Esophagus squamous epithelium (tissue), 5 donors: ENCODE results near the gene GMDS. TPM values are rescaled to one million over a fixed set of nuclear protein-coding genes. Genes with fewer than 3 reads are reported as not detected.

Source experiments
- DNase-seq: peaks from one replicate; lab custom pipeline; 2025; lab: John Stamatoyannopoulos, UW
- H3K27ac ChIP-seq, 4 donors: fragments of 200-600 bp; sonication (generic); one replicate each; pipeline ENCODE4 v1.5.1; 2016 to 2019; ENCODE audit warnings: mild to moderate bottlenecking in 1 of 4
- H3K27me3 ChIP-seq, 4 donors: fragments of 200-600 bp; sonication (generic); 1 replicate in 3 of 4; 2 replicates in 1 of 4; pipeline versions ENCODE4 v1.5.1 to v1.6.0; 2017 to 2021; ENCODE audit warnings: antibody characterized with exemption in 1 of 4
- H3K36me3 ChIP-seq, 3 donors: fragments of 200-600 bp; sonication (generic); one replicate each; pipeline ENCODE4 v1.5.1; 2016 to 2019
- H3K4me1 ChIP-seq, 3 donors: fragments of 200-600 bp; sonication (generic); one replicate each; pipeline ENCODE4 v1.5.1; 2017 to 2019
- H3K4me3 ChIP-seq, 4 donors: fragments of 200-600 bp; sonication (generic); 1 replicate in 3 of 4; 2 replicates in 1 of 4; pipeline ENCODE4 v1.5.1; 2016 to 2019; ENCODE audit warnings: mild to moderate bottlenecking in 2 of 4, moderate library complexity in 1 of 4
- H3K9me3 ChIP-seq, 3 donors: fragments of 200-600 bp; sonication (generic); one replicate each; pipeline ENCODE4 v1.5.1; 2016 to 2019
- CTCF ChIP-seq, 6 experiments: fragments of 450-650 bp in 4 of 6; fragments of 200-600 bp in 2 of 6; sonication (generic) in 2 of 6; IDR thresholded peaks; one replicate each; pipeline ENCODE4 v1.5.1; 2016 to 2019; ENCODE audit warnings: antibody characterized with exemption in 6 of 6, mild to moderate bottlenecking in 4 of 6, moderate library complexity in 4 of 6
- POLR2A ChIP-seq, 4 donors: fragments of 450-650 bp; IDR thresholded peaks; one replicate each; pipeline ENCODE4 v1.6.1; 2017; ENCODE audit warnings: antibody characterized with exemption in 4 of 4, mild to moderate bottlenecking in 4 of 4, moderate library complexity in 3 of 4
- WGBS, 2 donors: methylation state at CpG; one replicate each; pipeline ENCODE4 v1.1.5; 2018; 5-methylcytosine and 5-hydroxymethylcytosine counted together
- intact Hi-C: fragments of 100-400 bp; cut with DNase I; formaldehyde crosslinking; loops from one replicate; pipeline ENCODE4 v1.15.0; 2022
- total RNA-seq, 4 donors: library from RNA; depleted of rRNA; stranded (reverse); fragments of >200 nt; gene quantifications; one replicate each; pipeline ENCODE4 v1.1.0, GENCODE V29; 2016
- donor health status: DM: yes; HTN: yes; CAD: no.

The GMDS gene
- total RNA-seq, 4 donors from 2014 or later, result 17.9 to 58.7 (median 36.7) TPM

- 74 to 75% methylated on average over 16 of the region's 16 CpGs for WGBS, 2 donors
Observed at GRCh38 chr6:2141644-2142290, 103.6 kb downstream of the GMDS start.

GRCh38 chr6:2140438-2141128 lies 104.8 kb downstream of the GMDS start:
- intact Hi-C loops, result no loop called here
- H3K27ac ChIP-seq, result no peak overlapping the region
- no peak for DNase-seq
- WGBS, 2 donors, result 75 to 77% methylated on average over 6 of the region's 6 CpGs
- no peaks in the 10 kb centered on the region for H3K9me3 ChIP-seq
- no peaks in the 10 kb centered on the region for H3K36me3 ChIP-seq
- TF ChIP-seq POLR2A (IDR thresholded peaks at IDR 0.05), result no peak
- no peak for TF ChIP-seq CTCF (IDR thresholded peaks at IDR 0.05)
- no peaks in the 10 kb centered on the region for H3K27me3 ChIP-seq
- H3K4me3 ChIP-seq, result no peak overlapping the region
- peaks cover 0 to 12% (median 0%) of the 10 kb centered on the region in 3 donors for H3K4me1 ChIP-seq

More at GRCh38 chr6:2141644-2142290, 103.6 kb downstream of the GMDS start:
- Histone ChIP-seq H3K36me3 (no peaks in the 10 kb centered on the region), H3K4me3 (no peak overlapping the region), H3K27ac (no peak overlapping the region), H3K4me1 (peaks cover 0 to 12% (median 0%) of the 10 kb centered on the region in 3 donors), H3K27me3 (no peaks in the 10 kb centered on the region), H3K9me3 (no peaks in the 10 kb centered on the region)
- no peak for TF ChIP-seq POLR2A (IDR thresholded peaks at IDR 0.05)
- TF ChIP-seq CTCF (IDR thresholded peaks at IDR 0.05), result no peak
- intact Hi-C loops, result no loop called here
- no peak for DNase-seq

- no peak overlapping the region for H3K27ac ChIP-seq
- no peaks in the 10 kb centered on the region for H3K27me3 ChIP-seq
- no peaks in the 10 kb centered on the region for H3K36me3 ChIP-seq
- H3K4me3 ChIP-seq, result no peak overlapping the region
- no peaks in the 10 kb centered on the region for H3K9me3 ChIP-seq
- TF ChIP-seq POLR2A (IDR thresholded peaks at IDR 0.05) (no peak), CTCF (IDR thresholded peaks at IDR 0.05) (no peak)
- 92 to 98% methylated on average over 2 of the region's 2 CpGs for WGBS, 2 donors
- intact Hi-C loops, result no loop called here
- H3K4me1 ChIP-seq, result peaks cover 0 to 26% (median 0%) of the 10 kb centered on the region in 3 donors
- no peak for DNase-seq
Observed at GRCh38 chr6:2135401-2135800, 110.0 kb downstream of the GMDS start.

GRCh38 chr6:2134554-2134953 lies 110.9 kb downstream of the GMDS start:
- intact Hi-C loops, result no loop called here
- Histone ChIP-seq H3K36me3 (no peaks in the 10 kb centered on the region), H3K27ac (no peak overlapping the region), H3K4me1 (peaks cover 0 to 26% (median 0%) of the 10 kb centered on the region in 3 donors), H3K27me3 (no peaks in the 10 kb centered on the region), H3K9me3 (no peaks in the 10 kb centered on the region), H3K4me3 (no peak overlapping the region)
- no peak for TF ChIP-seq POLR2A (IDR thresholded peaks at IDR 0.05)
- TF ChIP-seq CTCF (IDR thresholded peaks at IDR 0.05), result no peak
- DNase-seq, result no peak

GRCh38 chr6:2133716-2134310 lies 111.6 kb downstream of the GMDS start:
- WGBS, 2 donors, result 68 to 78% methylated on average over 7 of the region's 7 CpGs

More at GRCh38 chr6:2133716-2134310, 111.6 kb downstream of the GMDS start:
- Histone ChIP-seq H3K27ac (no peak overlapping the region), H3K9me3 (no peaks in the 10 kb centered on the region), H3K4me1 (peaks cover 0 to 26% (median 0%) of the 10 kb centered on the region in 3 donors), H3K36me3 (no peaks in the 10 kb centered on the region), H3K4me3 (no peak overlapping the region), H3K27me3 (no peaks in the 10 kb centered on the region)
- TF ChIP-seq CTCF (IDR thresholded peaks at IDR 0.05), result no peak
- TF ChIP-seq POLR2A (IDR thresholded peaks at IDR 0.05), result no peak
- intact Hi-C loops, result no loop called here
- DNase-seq, result no peak
